GM10266 (cell line): ENCODE results near the gene ITGA3.

Experiments used
- DNase-seq: peaks from one replicate; pipeline ENCODE4 v3.0.0; 2012; ENCODE audit errors: extremely low spot score
- CTCF ChIP-seq: IDR thresholded peaks from 2 replicates; pipeline ENCODE4 v1.5.1; 2012; ENCODE audit warnings: mild to moderate bottlenecking, low read depth; ENCODE audit not compliant: control insufficient read depth, insufficient read depth; ENCODE audit errors: missing control alignments

ITGA3 gene

GRCh38 chr17:50117202-50118051, 61.5 kb downstream of the ITGA3 start:
- DNase-seq = peak; percentile 73
- peak; percentile 52 for TF ChIP-seq CTCF

- no peak for DNase-seq
- no peak for TF ChIP-seq CTCF
Observed at GRCh38 chr17:50118076-50118827, 62.3 kb downstream of the ITGA3 start.

- no peak for DNase-seq
- TF ChIP-seq CTCF = no peak
Observed at GRCh38 chr17:50118828-50119218, 62.9 kb downstream of the ITGA3 start.

GRCh38 chr17:50120475-50121253, 64.8 kb downstream of the ITGA3 start:
- no peak for TF ChIP-seq CTCF
- no peak for DNase-seq

GRCh38 chr17:50122945-50123344, 67.0 kb downstream of the ITGA3 start:
- DNase-seq = no peak
- no peak for TF ChIP-seq CTCF

GRCh38 chr17:50123649-50124349, 67.9 kb downstream of the ITGA3 start:
- DNase-seq = no peak
- no peak for TF ChIP-seq CTCF
